ENCODE measurements around the gene CNPPD1. TPM values are rescaled to one million over a fixed set of nuclear protein-coding genes. Genes with fewer than 3 reads are reported as not detected.

Gene CNPPD1
- total and polyA plus RNA-seq, 2 of the 8 experiments (the other 6 are each of a cell fraction or from before 2014, with no cell fraction given), result 32.9 to 35.9 TPM

- H4K5ac ChIP-seq (ENCODE audit: insufficient read length, low read depth, low read length), result no peak overlapping the region
- DNase-seq (ENCODE audit: low read depth in 1 of 2, low spot score in 2 of 2), result no peak
- no peaks in the 10 kb centered on the region; a peak in 1 of 4 replicates for H3K9me3 ChIP-seq (ENCODE audit: insufficient read depth in 2 of 2, low read depth in 1 of 2, low read length in 1 of 2)
- H2BK20ac ChIP-seq (ENCODE audit: low read length), result no peak overlapping the region
- POLR2A ChIA-PET (ENCODE audit: partially characterized antibody), result interaction anchor here (1.2 to 1.3 kb wide), 2 partner anchors 18 to 31 kb away, joined by 3 to 4 read pairs; partner anchors contain the start of genes ANKZF1 and ATG9A
- no peak overlapping the region; the same call in 1 of the 2 replicates for H2BK15ac ChIP-seq (ENCODE audit: low read length)
- H3K9ac ChIP-seq (replicated peaks in 1 of 4; ENCODE audit: extremely low read depth in 1 of 4, low read depth in 3 of 4, low read length in 3 of 4), result no peak overlapping the region; a peak in 1 of 7 replicates
- H2BK120ac ChIP-seq (replicated peaks; ENCODE audit: low read depth, low read length), result no peak overlapping the region
- no peak overlapping the region for H3K18ac ChIP-seq (ENCODE audit: extremely low read depth, low read length)
- H2BK12ac ChIP-seq (ENCODE audit: low read depth, low read length), result no peak overlapping the region
- H3K79me1 ChIP-seq (ENCODE audit: low read depth, low read length), result no peaks in the 10 kb centered on the region
- no peak for FAIRE-seq
- TF ChIP-seq CTCF (IDR thresholded peaks at IDR 0.05; ENCODE audit: control extremely low read depth in 1 of 3, insufficient read depth in 1 of 3, low read depth in 1 of 3, low read length in 3 of 3) (no peak), SRF (IDR thresholded peaks at IDR 0.05; ENCODE audit: low read depth, low read length) (no peak), JUND (IDR thresholded peaks at IDR 0.05; ENCODE audit: low read length) (no peak), KDM5A (IDR thresholded peaks at IDR 0.05; ENCODE audit: low read length) (no peak), KDM1A (IDR thresholded peaks at IDR 0.05; ENCODE audit: borderline replicate concordance, low read length) (no peak), RXRA (IDR thresholded peaks at IDR 0.05; ENCODE audit: insufficient read depth, low read depth, low read length) (no peak)
- H3K56ac ChIP-seq (replicated peaks; ENCODE audit: insufficient read length, low read depth, low read length), result no peak overlapping the region
- H3K4me1 ChIP-seq (replicated peaks in 1 of 4; ENCODE audit: control insufficient read depth in 3 of 4, insufficient read depth in 4 of 4, low read length in 3 of 4), result no peaks in the 10 kb centered on the region
- no peak overlapping the region for H4K91ac ChIP-seq (replicated peaks; ENCODE audit: insufficient read length, low read length)
- H3K23me2 ChIP-seq (ENCODE audit: low read depth, low read length), result no peaks in the 10 kb centered on the region
- CTCF ChIA-PET (ENCODE audit: partially characterized antibody), result interaction anchor here (0.6 to 3.5 kb wide), 4 partner anchors 19 to 173 kb away, joined by 3 to 9 read pairs (median 6); no protein-coding TSS in a partner anchor
- H3K4me3 ChIP-seq (ENCODE audit: extremely low read depth in 1 of 4, insufficient read depth in 2 of 4, low read depth in 3 of 4, low read length in 4 of 4), result no peak overlapping the region
- H3K4me2 ChIP-seq (ENCODE audit: insufficient read depth in 1 of 2, low read depth in 2 of 2, low read length in 2 of 2), result no peak overlapping the region
- H2AK5ac ChIP-seq (ENCODE audit: low read depth, low read length), result no peak overlapping the region
- 85% methylated on average over 5 of the region's 5 CpGs; no CpG with 5 or more reads in 1 of the 2 experiments for WGBS, 2 experiments (ENCODE audit: extremely low coverage in 1 of 2, insufficient coverage in 1 of 2, insufficient read length in 1 of 2, insufficient replicate concordance in 2 of 2, low coverage in 1 of 2, low lambda C conversion rate in 2 of 2, missing lambda C conversion rate in 1 of 2)
- peak overlapping the region; percentile 5; the same call in 1 of the 2 replicates for H2AFZ ChIP-seq (ENCODE audit: low read length)
- no peak overlapping the region for H3K4ac ChIP-seq (replicated peaks; ENCODE audit: insufficient read length, low read depth, low read length)
- H4K8ac ChIP-seq (ENCODE audit: extremely low read depth, insufficient read depth, low read length), result no peak overlapping the region
- no peak overlapping the region for H3K27ac ChIP-seq (ENCODE audit: low read depth, low read length)
- no peaks in the 10 kb centered on the region for H4K20me1 ChIP-seq (replicated peaks in 1 of 2; ENCODE audit: control insufficient read depth in 1 of 2, insufficient read depth in 2 of 2, low read length in 2 of 2)
- H3K36me3 ChIP-seq (ENCODE audit: control insufficient read depth in 2 of 4, insufficient read depth in 4 of 4, low read length in 3 of 4), result no peaks in the 10 kb centered on the region
- no peaks in the 10 kb centered on the region for H3K79me2 ChIP-seq (ENCODE audit: control insufficient read depth in 1 of 2, insufficient read depth in 2 of 2, low read length in 2 of 2)
- H3K23ac ChIP-seq (ENCODE audit: insufficient read length), result no peak overlapping the region
- no peak overlapping the region for H3K14ac ChIP-seq (ENCODE audit: insufficient read length)
- H3K27me3 ChIP-seq (replicated peaks in 1 of 4; ENCODE audit: control insufficient read depth in 3 of 4, extremely low read depth in 1 of 4, insufficient read depth in 3 of 4, low read length in 3 of 4), result no peaks in the 10 kb centered on the region
- no peak overlapping the region for H2BK5ac ChIP-seq (ENCODE audit: low read depth, low read length)
Observed at GRCh38 chr2:219198974-219199373, 22.2 kb upstream of the CNPPD1 start.

Measured in H1 (cell line).